ENCODE measurements around the gene C16orf74. TPM values are rescaled to one million over a fixed set of nuclear protein-coding genes. Genes with fewer than 3 reads are reported as not detected.

The C16orf74 gene
- total RNA-seq, 1 donor from 2014 or later, result 4.7 TPM

GRCh38 chr16:85685251-85685650, 65.6 kb downstream of the C16orf74 start:
- Histone ChIP-seq H3K27ac (ENCODE audit: low read depth, low read length) (no peak overlapping the region), H4K20me1 (ENCODE audit: insufficient read depth, low read length) (peaks cover 4% of the 10 kb centered on the region), H3K9me3 (ENCODE audit: insufficient read depth, low read depth, low read length) (no peaks in the 10 kb centered on the region), H3K36me3 (ENCODE audit: insufficient read depth, low read length) (peaks cover 7% of the 10 kb centered on the region), H3K79me2 (ENCODE audit: insufficient read depth, low read length) (peaks cover 7% of the 10 kb centered on the region), H3K4me2 (ENCODE audit: low read length) (no peak overlapping the region), H2AFZ (ENCODE audit: low read depth, low read length) (no peak overlapping the region), H3K9ac (ENCODE audit: low read length) (no peak overlapping the region), H3K4me1 (ENCODE audit: insufficient read depth, low read length) (peaks cover 4% of the 10 kb centered on the region), H3K27me3 (ENCODE audit: insufficient read depth, low read length) (no peaks in the 10 kb centered on the region), H3K4me3 (ENCODE audit: insufficient read depth, low read depth, low read length) (no peak overlapping the region)
- peaks cover 15% of the 10 kb centered on the region for H3K27me3 Mint-ChIP-seq (ENCODE audit: low read depth, unreplicated experiment)
- DNase-seq (ENCODE audit: low read depth) (no peak), FAIRE-seq (no peak)
- H3K9me3 Mint-ChIP-seq (ENCODE audit: unreplicated experiment), result no peaks in the 10 kb centered on the region
- H3K36me3 Mint-ChIP-seq (ENCODE audit: low read depth, unreplicated experiment), result no peaks in the 10 kb centered on the region
- H3K27ac Mint-ChIP-seq (ENCODE audit: unreplicated experiment), result no peak overlapping the region
- no peak for TF ChIP-seq CTCF (IDR thresholded peaks at IDR 0.05; ENCODE audit: insufficient read depth, low read depth, low read length)
- no peak for TF ChIP-seq EZH2 (IDR thresholded peaks at IDR 0.05; ENCODE audit: insufficient read depth, low read length)
- no peaks in the 10 kb centered on the region for H3K4me1 Mint-ChIP-seq (ENCODE audit: low read depth, unreplicated experiment)
- no peak overlapping the region for H3K4me3 Mint-ChIP-seq (ENCODE audit: unreplicated experiment)

- Mint-ChIP-seq H3K27ac (ENCODE audit: unreplicated experiment) (no peak overlapping the region), H3K27me3 (ENCODE audit: low read depth, unreplicated experiment) (peaks cover 12% of the 10 kb centered on the region), H3K9me3 (ENCODE audit: unreplicated experiment) (no peaks in the 10 kb centered on the region), H3K4me3 (ENCODE audit: unreplicated experiment) (no peak overlapping the region), H3K4me1 (ENCODE audit: low read depth, unreplicated experiment) (no peaks in the 10 kb centered on the region), H3K36me3 (ENCODE audit: low read depth, unreplicated experiment) (no peaks in the 10 kb centered on the region)
- Histone ChIP-seq H3K9me3 (ENCODE audit: insufficient read depth, low read depth, low read length) (no peaks in the 10 kb centered on the region), H2AFZ (ENCODE audit: low read depth, low read length) (no peak overlapping the region), H3K4me3 (ENCODE audit: insufficient read depth, low read depth, low read length) (no peak overlapping the region), H3K27ac (ENCODE audit: low read depth, low read length) (no peak overlapping the region), H3K36me3 (ENCODE audit: insufficient read depth, low read length) (peaks cover 10% of the 10 kb centered on the region), H3K4me2 (ENCODE audit: low read length) (no peak overlapping the region), H3K9ac (ENCODE audit: low read length) (no peak overlapping the region), H3K27me3 (ENCODE audit: insufficient read depth, low read length) (no peaks in the 10 kb centered on the region), H3K79me2 (ENCODE audit: insufficient read depth, low read length) (peaks cover 7% of the 10 kb centered on the region), H3K4me1 (ENCODE audit: insufficient read depth, low read length) (peaks cover 4% of the 10 kb centered on the region), H4K20me1 (ENCODE audit: insufficient read depth, low read length) (peaks cover 4% of the 10 kb centered on the region)
- no peak for DNase-seq (ENCODE audit: low read depth)
- FAIRE-seq, result no peak
- TF ChIP-seq EZH2 (IDR thresholded peaks at IDR 0.05; ENCODE audit: insufficient read depth, low read length) (no peak), CTCF (IDR thresholded peaks at IDR 0.05; ENCODE audit: insufficient read depth, low read depth, low read length) (no peak)
Observed at GRCh38 chr16:85683363-85683762, 67.5 kb downstream of the C16orf74 start.

- Histone ChIP-seq H3K79me2 (ENCODE audit: insufficient read depth, low read length) (peaks cover 3% of the 10 kb centered on the region), H3K27ac (ENCODE audit: low read depth, low read length) (no peak overlapping the region), H2AFZ (ENCODE audit: low read depth, low read length) (no peak overlapping the region), H3K9ac (ENCODE audit: low read length) (no peak overlapping the region), H3K27me3 (ENCODE audit: insufficient read depth, low read length) (no peaks in the 10 kb centered on the region), H3K9me3 (ENCODE audit: insufficient read depth, low read depth, low read length) (no peaks in the 10 kb centered on the region), H3K4me3 (ENCODE audit: insufficient read depth, low read depth, low read length) (no peak overlapping the region), H4K20me1 (ENCODE audit: insufficient read depth, low read length) (peaks cover 6% of the 10 kb centered on the region), H3K4me1 (ENCODE audit: insufficient read depth, low read length) (no peaks in the 10 kb centered on the region), H3K36me3 (ENCODE audit: insufficient read depth, low read length) (peaks cover 12% of the 10 kb centered on the region), H3K4me2 (ENCODE audit: low read length) (no peak overlapping the region)
- H3K27ac Mint-ChIP-seq (ENCODE audit: unreplicated experiment), result no peak overlapping the region
- no peak for TF ChIP-seq CTCF (IDR thresholded peaks at IDR 0.05; ENCODE audit: insufficient read depth, low read depth, low read length)
- TF ChIP-seq EZH2 (IDR thresholded peaks at IDR 0.05; ENCODE audit: insufficient read depth, low read length), result no peak
- H3K36me3 Mint-ChIP-seq (ENCODE audit: low read depth, unreplicated experiment), result no peaks in the 10 kb centered on the region
- FAIRE-seq (no peak), DNase-seq (ENCODE audit: low read depth) (no peak)
- no peaks in the 10 kb centered on the region for H3K4me1 Mint-ChIP-seq (ENCODE audit: low read depth, unreplicated experiment)
- no peaks in the 10 kb centered on the region for H3K9me3 Mint-ChIP-seq (ENCODE audit: unreplicated experiment)
- H3K27me3 Mint-ChIP-seq (ENCODE audit: low read depth, unreplicated experiment), result peaks cover 12% of the 10 kb centered on the region
- H3K4me3 Mint-ChIP-seq (ENCODE audit: unreplicated experiment), result no peak overlapping the region
Observed at GRCh38 chr16:85682516-85682915, 68.4 kb downstream of the C16orf74 start.
